Measurements from ENCODE around the gene VTA1. TPM values are rescaled to one million over a fixed set of nuclear protein-coding genes. Genes with fewer than 3 reads are reported as not detected.
A peak's percentile ranks its signal among the peaks of the same experiment; 100 is the strongest.

VTA1 gene
- total and polyA plus RNA-seq, 2 of the 13 experiments (the other 11 are each of a cell fraction or from before 2014, with no cell fraction given), result 70.7 to 89.1 TPM

DNA sequence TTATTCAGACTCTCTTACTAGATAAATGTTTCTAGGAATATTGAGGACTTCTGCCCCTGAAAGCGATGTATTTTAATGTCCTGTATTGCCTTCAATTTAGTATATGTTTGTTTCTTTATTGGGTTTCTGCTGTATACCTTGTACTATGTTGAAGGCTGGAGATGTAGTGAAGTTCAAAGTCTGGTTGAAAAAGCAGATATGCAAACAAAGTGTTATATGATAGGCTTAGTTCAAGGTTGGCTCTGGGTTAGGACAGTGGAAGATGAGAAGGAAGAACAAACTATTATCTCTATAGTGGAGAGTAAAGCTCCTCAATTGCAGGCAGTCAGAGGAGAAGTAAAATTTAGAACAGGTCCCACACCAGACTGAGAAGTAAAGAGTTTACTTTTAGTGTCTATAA is 118.4 kb downstream of the VTA1 start (continued):
- TF ChIP-seq, protein P1, sequence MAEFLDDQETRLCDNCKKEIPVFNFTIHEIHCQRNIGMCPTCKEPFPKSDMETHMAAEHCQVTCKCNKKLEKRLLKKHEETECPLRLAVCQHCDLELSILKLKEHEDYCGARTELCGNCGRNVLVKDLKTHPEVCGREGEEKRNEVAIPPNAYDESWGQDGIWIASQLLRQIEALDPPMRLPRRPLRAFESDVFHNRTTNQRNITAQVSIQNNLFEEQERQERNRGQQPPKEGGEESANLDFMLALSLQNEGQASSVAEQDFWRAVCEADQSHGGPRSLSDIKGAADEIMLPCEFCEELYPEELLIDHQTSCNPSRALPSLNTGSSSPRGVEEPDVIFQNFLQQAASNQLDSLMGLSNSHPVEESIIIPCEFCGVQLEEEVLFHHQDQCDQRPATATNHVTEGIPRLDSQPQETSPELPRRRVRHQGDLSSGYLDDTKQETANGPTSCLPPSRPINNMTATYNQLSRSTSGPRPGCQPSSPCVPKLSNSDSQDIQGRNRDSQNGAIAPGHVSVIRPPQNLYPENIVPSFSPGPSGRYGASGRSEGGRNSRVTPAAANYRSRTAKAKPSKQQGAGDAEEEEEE (CRISPR knock-in tag; IDR thresholded peaks at IDR 0.05; ENCODE audit: borderline replicate concordance), result no peak
- TF ChIP-seq, protein P2, sequence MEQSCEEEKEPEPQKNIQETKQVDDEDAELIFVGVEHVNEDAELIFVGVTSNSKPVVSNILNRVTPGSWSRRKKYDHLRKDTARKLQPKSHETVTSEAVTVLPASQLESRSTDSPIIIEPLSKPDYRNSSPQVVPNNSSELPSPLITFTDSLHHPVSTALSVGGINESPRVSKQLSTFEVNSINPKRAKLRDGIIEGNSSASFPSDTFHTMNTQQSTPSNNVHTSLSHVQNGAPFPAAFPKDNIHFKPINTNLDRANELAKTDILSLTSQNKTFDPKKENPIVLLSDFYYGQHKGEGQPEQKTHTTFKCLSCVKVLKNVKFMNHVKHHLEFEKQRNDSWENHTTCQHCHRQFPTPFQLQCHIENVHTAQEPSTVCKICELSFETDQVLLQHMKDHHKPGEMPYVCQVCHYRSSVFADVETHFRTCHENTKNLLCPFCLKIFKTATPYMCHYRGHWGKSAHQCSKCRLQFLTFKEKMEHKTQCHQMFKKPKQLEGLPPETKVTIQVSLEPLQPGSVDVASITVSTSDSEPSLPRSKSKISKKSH (CRISPR knock-in tag; IDR thresholded peaks at IDR 0.05; ENCODE audit: borderline replicate concordance), result no peak
- no peak for TF ChIP-seq ATF7-NPFF (CRISPR knock-in tag; IDR thresholded peaks at IDR 0.05; ENCODE audit: low read depth)
- TF ChIP-seq, protein P3, sequence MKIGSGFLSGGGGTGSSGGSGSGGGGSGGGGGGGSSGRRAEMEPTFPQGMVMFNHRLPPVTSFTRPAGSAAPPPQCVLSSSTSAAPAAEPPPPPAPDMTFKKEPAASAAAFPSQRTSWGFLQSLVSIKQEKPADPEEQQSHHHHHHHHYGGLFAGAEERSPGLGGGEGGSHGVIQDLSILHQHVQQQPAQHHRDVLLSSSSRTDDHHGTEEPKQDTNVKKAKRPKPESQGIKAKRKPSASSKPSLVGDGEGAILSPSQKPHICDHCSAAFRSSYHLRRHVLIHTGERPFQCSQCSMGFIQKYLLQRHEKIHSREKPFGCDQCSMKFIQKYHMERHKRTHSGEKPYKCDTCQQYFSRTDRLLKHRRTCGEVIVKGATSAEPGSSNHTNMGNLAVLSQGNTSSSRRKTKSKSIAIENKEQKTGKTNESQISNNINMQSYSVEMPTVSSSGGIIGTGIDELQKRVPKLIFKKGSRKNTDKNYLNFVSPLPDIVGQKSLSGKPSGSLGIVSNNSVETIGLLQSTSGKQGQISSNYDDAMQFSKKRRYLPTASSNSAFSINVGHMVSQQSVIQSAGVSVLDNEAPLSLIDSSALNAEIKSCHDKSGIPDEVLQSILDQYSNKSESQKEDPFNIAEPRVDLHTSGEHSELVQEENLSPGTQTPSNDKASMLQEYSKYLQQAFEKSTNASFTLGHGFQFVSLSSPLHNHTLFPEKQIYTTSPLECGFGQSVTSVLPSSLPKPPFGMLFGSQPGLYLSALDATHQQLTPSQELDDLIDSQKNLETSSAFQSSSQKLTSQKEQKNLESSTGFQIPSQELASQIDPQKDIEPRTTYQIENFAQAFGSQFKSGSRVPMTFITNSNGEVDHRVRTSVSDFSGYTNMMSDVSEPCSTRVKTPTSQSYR (CRISPR knock-in tag; IDR thresholded peaks at IDR 0.05; ENCODE audit: borderline replicate concordance), result peak; percentile 40; the same call in 1 of the 2 replicates
- TF ChIP-seq SMAD9 (CRISPR knock-in tag; IDR thresholded peaks at IDR 0.05), result no peak
- TF ChIP-seq, protein P4, sequence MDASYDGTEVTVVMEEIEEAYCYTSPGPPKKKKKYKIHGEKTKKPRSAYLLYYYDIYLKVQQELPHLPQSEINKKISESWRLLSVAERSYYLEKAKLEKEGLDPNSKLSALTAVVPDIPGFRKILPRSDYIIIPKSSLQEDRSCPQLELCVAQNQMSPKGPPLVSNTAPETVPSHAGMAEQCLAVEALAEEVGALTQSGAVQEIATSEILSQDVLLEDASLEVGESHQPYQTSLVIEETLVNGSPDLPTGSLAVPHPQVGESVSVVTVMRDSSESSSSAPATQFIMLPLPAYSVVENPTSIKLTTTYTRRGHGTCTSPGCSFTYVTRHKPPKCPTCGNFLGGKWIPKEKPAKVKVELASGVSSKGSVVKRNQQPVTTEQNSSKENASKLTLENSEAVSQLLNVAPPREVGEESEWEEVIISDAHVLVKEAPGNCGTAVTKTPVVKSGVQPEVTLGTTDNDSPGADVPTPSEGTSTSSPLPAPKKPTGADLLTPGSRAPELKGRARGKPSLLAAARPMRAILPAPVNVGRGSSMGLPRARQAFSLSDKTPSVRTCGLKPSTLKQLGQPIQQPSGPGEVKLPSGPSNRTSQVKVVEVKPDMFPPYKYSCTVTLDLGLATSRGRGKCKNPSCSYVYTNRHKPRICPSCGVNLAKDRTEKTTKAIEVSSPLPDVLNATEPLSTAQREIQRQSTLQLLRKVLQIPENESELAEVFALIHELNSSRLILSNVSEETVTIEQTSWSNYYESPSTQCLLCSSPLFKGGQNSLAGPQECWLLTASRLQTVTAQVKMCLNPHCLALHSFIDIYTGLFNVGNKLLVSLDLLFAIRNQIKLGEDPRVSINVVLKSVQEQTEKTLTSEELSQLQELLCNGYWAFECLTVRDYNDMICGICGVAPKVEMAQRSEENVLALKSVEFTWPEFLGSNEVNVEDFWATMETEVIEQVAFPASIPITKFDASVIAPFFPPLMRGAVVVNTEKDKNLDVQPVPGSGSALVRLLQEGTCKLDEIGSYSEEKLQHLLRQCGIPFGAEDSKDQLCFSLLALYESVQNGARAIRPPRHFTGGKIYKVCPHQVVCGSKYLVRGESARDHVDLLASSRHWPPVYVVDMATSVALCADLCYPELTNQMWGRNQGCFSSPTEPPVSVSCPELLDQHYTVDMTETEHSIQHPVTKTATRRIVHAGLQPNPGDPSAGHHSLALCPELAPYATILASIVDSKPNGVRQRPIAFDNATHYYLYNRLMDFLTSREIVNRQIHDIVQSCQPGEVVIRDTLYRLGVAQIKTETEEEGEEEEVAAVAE (CRISPR knock-in tag; IDR thresholded peaks at IDR 0.05; ENCODE audit: borderline replicate concordance), result peak; percentile 87
- TF ChIP-seq PHF5A (CRISPR knock-in tag; IDR thresholded peaks at IDR 0.05; ENCODE audit: low read depth, unreplicated experiment), result peak; percentile 88
- TF ChIP-seq ZNF350 (CRISPR knock-in tag; IDR thresholded peaks at IDR 0.05; ENCODE audit: borderline replicate concordance, low read depth), result no peak
- no peak for TF ChIP-seq SOX6 (IDR thresholded peaks at IDR 0.05)
- peak; percentile 89 for TF ChIP-seq SOX6 (CRISPR knock-in tag; IDR thresholded peaks at IDR 0.05)
- no peak for TF ChIP-seq ZNF547 (CRISPR knock-in tag; IDR thresholded peaks at IDR 0.05)
- TF ChIP-seq, protein P5, sequence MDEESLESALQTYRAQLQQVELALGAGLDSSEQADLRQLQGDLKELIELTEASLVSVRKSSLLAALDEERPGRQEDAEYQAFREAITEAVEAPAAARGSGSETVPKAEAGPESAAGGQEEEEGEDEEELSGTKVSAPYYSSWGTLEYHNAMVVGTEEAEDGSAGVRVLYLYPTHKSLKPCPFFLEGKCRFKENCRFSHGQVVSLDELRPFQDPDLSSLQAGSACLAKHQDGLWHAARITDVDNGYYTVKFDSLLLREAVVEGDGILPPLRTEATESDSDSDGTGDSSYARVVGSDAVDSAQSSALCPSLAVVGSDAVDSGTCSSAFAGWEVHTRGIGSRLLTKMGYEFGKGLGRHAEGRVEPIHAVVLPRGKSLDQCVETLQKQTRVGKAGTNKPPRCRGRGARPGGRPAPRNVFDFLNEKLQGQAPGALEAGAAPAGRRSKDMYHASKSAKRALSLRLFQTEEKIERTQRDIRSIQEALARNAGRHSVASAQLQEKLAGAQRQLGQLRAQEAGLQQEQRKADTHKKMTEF (CRISPR knock-in tag; IDR thresholded peaks at IDR 0.05), result peak; percentile 87
- peak; percentile 96 for TF ChIP-seq ZBTB20 (CRISPR knock-in tag; IDR thresholded peaks at IDR 0.05; ENCODE audit: borderline replicate concordance, low read depth)
- peak; percentile 68; the same call in 1 of the 2 replicates for TF ChIP-seq ZMYM4 (CRISPR knock-in tag; IDR thresholded peaks at IDR 0.05)
- TF ChIP-seq, protein P6, sequence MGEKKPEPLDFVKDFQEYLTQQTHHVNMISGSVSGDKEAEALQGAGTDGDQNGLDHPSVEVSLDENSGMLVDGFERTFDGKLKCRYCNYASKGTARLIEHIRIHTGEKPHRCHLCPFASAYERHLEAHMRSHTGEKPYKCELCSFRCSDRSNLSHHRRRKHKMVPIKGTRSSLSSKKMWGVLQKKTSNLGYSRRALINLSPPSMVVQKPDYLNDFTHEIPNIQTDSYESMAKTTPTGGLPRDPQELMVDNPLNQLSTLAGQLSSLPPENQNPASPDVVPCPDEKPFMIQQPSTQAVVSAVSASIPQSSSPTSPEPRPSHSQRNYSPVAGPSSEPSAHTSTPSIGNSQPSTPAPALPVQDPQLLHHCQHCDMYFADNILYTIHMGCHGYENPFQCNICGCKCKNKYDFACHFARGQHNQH (CRISPR knock-in tag; IDR thresholded peaks at IDR 0.05), result peak; percentile 56; the same call in 1 of the 2 replicates
- peak; percentile 55; the same call in 1 of the 2 replicates for TF ChIP-seq ZNF205 (CRISPR knock-in tag; IDR thresholded peaks at IDR 0.05)

Data from HepG2 (cell line).